Activated CD4-positive, alpha-beta T cell treated with anti-CD3 and anti-CD28 coated beads, Interleukin-2, amount 10 ng/mL, durations not matched to agents 7 days and 5 days (primary cell): ENCODE measurements around the gene RAB11FIP4. TPM values are rescaled to one million over a fixed set of nuclear protein-coding genes. Genes with fewer than 3 reads are reported as not detected.
"Not testable (repeated sequence)": the region's sequence is repeated elsewhere in the genome, so short reads cannot be mapped to it uniquely, and the experiment has no call there.

Experiments
- CTCF ChIA-PET: fragments of 350-600 bp; sonication (Branson Sonifier 250); formaldehyde crosslinking; loops from one replicate; lab custom pipeline; 2021; ENCODE audit warnings: antibody characterized with exemption; lab: Charles Lee
- POLR2A ChIA-PET: fragments of 350-600 bp; sonication (Branson Sonifier 250); formaldehyde crosslinking; loops from one replicate; lab custom pipeline; 2021; ENCODE audit warnings: antibody characterized with exemption; lab: Charles Lee
- DNase-seq: peaks from one replicate; pipeline ENCODE4 v3.0.0-alpha.2; 2020
- H3K27ac Mint-ChIP-seq: one replicate; pipeline ENCODE4 v1.8.0; 2021; ENCODE audit warnings: mild to moderate bottlenecking, moderate library complexity, mixed read lengths
- H3K27me3 Mint-ChIP-seq: one replicate; pipeline ENCODE4 v1.8.0; 2021; ENCODE audit warnings: mixed read lengths
- H3K36me3 Mint-ChIP-seq: one replicate; pipeline ENCODE4 v1.8.0; 2021; ENCODE audit warnings: low read depth, mixed read lengths
- H3K4me1 Mint-ChIP-seq: one replicate; pipeline ENCODE4 v1.8.0; 2021; ENCODE audit warnings: mixed read lengths
- H3K4me3 Mint-ChIP-seq: one replicate; pipeline ENCODE4 v1.8.0; 2021; ENCODE audit warnings: mild to moderate bottlenecking, moderate library complexity, mixed read lengths
- H3K9me3 Mint-ChIP-seq: one replicate; pipeline ENCODE4 v1.8.0; 2021; ENCODE audit warnings: mixed read lengths
- total RNA-seq, 2 experiments: library from RNA; stranded (reverse); gene quantifications; one replicate each; pipeline ENCODE4 v1.2.3, GENCODE V29; 2021

The RAB11FIP4 gene
- total RNA-seq, result 10 to 100 TPM; 34.4 to 35.5 TPM

GRCh38 chr17:31391496-31391949, at the start of gene RAB11FIP4:
Gene RAB11FIP4, plus strand, starts transcription at chr17:31391675. Its CDS starts 178 bp downstream, at chr17:31391853.
- peak within 1 kb of the TSS; percentile 61 for H3K4me3 Mint-ChIP-seq
- H3K27ac Mint-ChIP-seq, result peak within 1 kb of the TSS; percentile 36
- ChIA-PET POLR2A (no interaction called here), CTCF (interaction anchor here (0.5 to 1.5 kb wide), 3 partner anchors 12 to 1293 kb away, joined by 3 read pairs; no protein-coding TSS in a partner anchor)
- peaks cover 8% of the 10 kb centered on the region for H3K4me1 Mint-ChIP-seq
- no peaks in the 10 kb centered on the region for H3K9me3 Mint-ChIP-seq
- no peaks in the 10 kb centered on the region for H3K36me3 Mint-ChIP-seq
- H3K27me3 Mint-ChIP-seq, result peaks cover 52% of the 10 kb centered on the region
- DNase-seq, result no peak

GRCh38 chr17:31345191-31345747, 46.2 kb upstream of the RAB11FIP4 start:
- H3K27ac Mint-ChIP-seq, H3K9me3 Mint-ChIP-seq, H3K36me3 Mint-ChIP-seq, H3K27me3 Mint-ChIP-seq, H3K4me1 Mint-ChIP-seq, H3K4me3 Mint-ChIP-seq, DNase-seq, POLR2A ChIA-PET: not testable (repeated sequence)
- CTCF ChIA-PET, result interaction anchor here (2.4 kb wide), 1 partner anchor 11 kb away, joined by 7 read pairs; no protein-coding TSS in a partner anchor

GRCh38 chr17:31349454-31349853, 42.0 kb upstream of the RAB11FIP4 start:
- DNase-seq, result no peak
- Mint-ChIP-seq H3K27ac (no peak overlapping the region), H3K36me3 (peaks cover 7% of the 10 kb centered on the region), H3K4me3 (no peak overlapping the region), H3K4me1 (no peaks in the 10 kb centered on the region), H3K27me3 (no peaks in the 10 kb centered on the region), H3K9me3 (no peaks in the 10 kb centered on the region)
- CTCF ChIA-PET, result interaction anchor here (1.1 kb wide), 1 partner anchor 8 kb away, joined by 3 read pairs; no protein-coding TSS in a partner anchor
- POLR2A ChIA-PET, result no interaction called here

GRCh38 chr17:31355935-31356334, 35.5 kb upstream of the RAB11FIP4 start:
- no peaks in the 10 kb centered on the region for H3K9me3 Mint-ChIP-seq
- CTCF ChIA-PET, result interaction anchor here (1.8 kb wide), 1 partner anchor 12 kb away, joined by 7 read pairs; no protein-coding TSS in a partner anchor
- H3K4me3 Mint-ChIP-seq, result no peak overlapping the region
- no peak overlapping the region for H3K27ac Mint-ChIP-seq
- H3K27me3 Mint-ChIP-seq, result no peaks in the 10 kb centered on the region
- no peaks in the 10 kb centered on the region for H3K4me1 Mint-ChIP-seq
- DNase-seq, result no peak
- H3K36me3 Mint-ChIP-seq, result peaks cover 17% of the 10 kb centered on the region
- POLR2A ChIA-PET, result interaction anchor here (0.6 kb wide), 1 partner anchor 11 kb away, joined by 6 read pairs; no protein-coding TSS in a partner anchor

GRCh38 chr17:31357091-31357490, 34.4 kb upstream of the RAB11FIP4 start:
- H3K27me3 Mint-ChIP-seq, result no peaks in the 10 kb centered on the region
- ChIA-PET CTCF (interaction anchor here (1.8 kb wide), 1 partner anchor 13 kb away, joined by 7 read pairs; no protein-coding TSS in a partner anchor), POLR2A (no interaction called here)
- peaks cover 20% of the 10 kb centered on the region for H3K36me3 Mint-ChIP-seq
- H3K27ac Mint-ChIP-seq, result no peak overlapping the region
- H3K9me3 Mint-ChIP-seq, result no peaks in the 10 kb centered on the region
- H3K4me1 Mint-ChIP-seq, result no peaks in the 10 kb centered on the region
- no peak for DNase-seq
- no peak overlapping the region for H3K4me3 Mint-ChIP-seq

- peaks cover 20% of the 10 kb centered on the region for H3K36me3 Mint-ChIP-seq
- H3K4me3 Mint-ChIP-seq, result no peak overlapping the region
- DNase-seq, result no peak
- no peak overlapping the region for H3K27ac Mint-ChIP-seq
- CTCF ChIA-PET, result no interaction called here
- no peaks in the 10 kb centered on the region for H3K9me3 Mint-ChIP-seq
- H3K4me1 Mint-ChIP-seq, result no peaks in the 10 kb centered on the region
- POLR2A ChIA-PET, result no interaction called here
- H3K27me3 Mint-ChIP-seq, result no peaks in the 10 kb centered on the region
Observed at GRCh38 chr17:31357839-31358394, 33.6 kb upstream of the RAB11FIP4 start.

GRCh38 chr17:31364012-31364411, 27.5 kb upstream of the RAB11FIP4 start:
- no peak for DNase-seq
- Mint-ChIP-seq H3K4me3 (no peak overlapping the region), H3K9me3 (no peaks in the 10 kb centered on the region), H3K27ac (no peak overlapping the region), H3K4me1 (no peaks in the 10 kb centered on the region), H3K36me3 (peaks cover 11% of the 10 kb centered on the region), H3K27me3 (no peaks in the 10 kb centered on the region)
- POLR2A ChIA-PET, result no interaction called here
- CTCF ChIA-PET, result interaction anchor here (1.0 kb wide), 1 partner anchor 9 kb away, joined by 3 read pairs; no protein-coding TSS in a partner anchor

- H3K9me3 Mint-ChIP-seq, result no peaks in the 10 kb centered on the region
- H3K36me3 Mint-ChIP-seq, result peaks cover 2% of the 10 kb centered on the region
- no peak for DNase-seq
- CTCF ChIA-PET, result interaction anchor here (1.9 kb wide), 1 partner anchor 23 kb away, joined by 6 read pairs; no protein-coding TSS in a partner anchor
- no peak overlapping the region for H3K4me3 Mint-ChIP-seq
- H3K27me3 Mint-ChIP-seq, result no peaks in the 10 kb centered on the region
- peaks cover under 1% of the 10 kb centered on the region for H3K4me1 Mint-ChIP-seq
- no peak overlapping the region for H3K27ac Mint-ChIP-seq
- POLR2A ChIA-PET, result no interaction called here
Observed at GRCh38 chr17:31366088-31366487, 25.4 kb upstream of the RAB11FIP4 start.

- DNase-seq, result no peak
- Mint-ChIP-seq H3K36me3 (peaks cover 2% of the 10 kb centered on the region), H3K4me3 (no peak overlapping the region), H3K27ac (no peak overlapping the region), H3K4me1 (peaks cover 20% of the 10 kb centered on the region), H3K9me3 (no peaks in the 10 kb centered on the region), H3K27me3 (no peaks in the 10 kb centered on the region)
- ChIA-PET CTCF (interaction anchor here (1.4 kb wide), 2 partner anchors 9 to 20 kb away, joined by 3 read pairs; no protein-coding TSS in a partner anchor), POLR2A (no interaction called here)
Observed at GRCh38 chr17:31369266-31369665, 22.2 kb upstream of the RAB11FIP4 start.

GRCh38 chr17:31371511-31372097, 19.9 kb upstream of the RAB11FIP4 start:
- Mint-ChIP-seq H3K9me3 (no peaks in the 10 kb centered on the region), H3K4me1 (peaks cover 20% of the 10 kb centered on the region), H3K27me3 (no peaks in the 10 kb centered on the region), H3K27ac (no peak overlapping the region), H3K4me3 (no peak overlapping the region), H3K36me3 (peaks cover 2% of the 10 kb centered on the region)
- ChIA-PET CTCF (interaction anchor here (0.5 kb wide), 2 partner anchors 40 to 342 kb away, joined by 4 read pairs; no protein-coding TSS in a partner anchor), POLR2A (no interaction called here)
- peak; percentile 12 for DNase-seq

- Mint-ChIP-seq H3K4me1 (peaks cover 20% of the 10 kb centered on the region), H3K27ac (no peak overlapping the region), H3K27me3 (no peaks in the 10 kb centered on the region), H3K36me3 (peaks cover 2% of the 10 kb centered on the region), H3K4me3 (no peak overlapping the region), H3K9me3 (no peaks in the 10 kb centered on the region)
- CTCF ChIA-PET, result interaction anchor here (0.5 to 1.3 kb wide), 6 partner anchors 9 to 305 kb away, joined by 3 to 4 read pairs (median 3); no protein-coding TSS in a partner anchor
- peak; percentile 63 for DNase-seq
- POLR2A ChIA-PET, result interaction anchor here (0.6 kb wide), 1 partner anchor 402 kb away, joined by 3 read pairs; no protein-coding TSS in a partner anchor
Observed at GRCh38 chr17:31373150-31374093, 18.1 kb upstream of the RAB11FIP4 start.

- CTCF ChIA-PET, result interaction anchor here (1.3 kb wide), 1 partner anchor 16 kb away, joined by 3 read pairs; no protein-coding TSS in a partner anchor
- no peak overlapping the region for H3K4me3 Mint-ChIP-seq
- no peak overlapping the region for H3K27ac Mint-ChIP-seq
- H3K27me3 Mint-ChIP-seq, result no peaks in the 10 kb centered on the region
- H3K36me3 Mint-ChIP-seq, result peaks cover 2% of the 10 kb centered on the region
- POLR2A ChIA-PET, result no interaction called here
- no peak for DNase-seq
- peaks cover 20% of the 10 kb centered on the region for H3K4me1 Mint-ChIP-seq
- no peaks in the 10 kb centered on the region for H3K9me3 Mint-ChIP-seq
Observed at GRCh38 chr17:31374094-31374447, 17.4 kb upstream of the RAB11FIP4 start.
